ENCODE measurements around the gene WRAP53. TPM values are rescaled to one million over a fixed set of nuclear protein-coding genes. Genes with fewer than 3 reads are reported as not detected.
"Not testable (repeated sequence)": the region's sequence is repeated elsewhere in the genome, so short reads cannot be mapped to it uniquely, and the experiment has no call there.

WRAP53 gene
- total RNA-seq, result 6.5 TPM
- 10.8 TPM for polyA plus RNA-seq (ENCODE audit: insufficient read depth, low read depth, low replicate concordance)
- long read RNA-seq, donor 1, partial matches to known transcripts, result 0 of 1 reads
- long read RNA-seq, donor 1, other reads (novel, unspliced or antisense), result 0 of 1 reads
- long read RNA-seq, donor 2, full-length matches to known transcripts, result 3 of 3 reads
- long read RNA-seq, donor 2, partial matches to known transcripts, result 0 of 3 reads
- long read RNA-seq, donor 2, other reads (novel, unspliced or antisense), result 0 of 3 reads
- long read RNA-seq, donor 3, full-length matches to known transcripts, result 8 of 8 reads
- long read RNA-seq, donor 3, partial matches to known transcripts, result 0 of 8 reads
- long read RNA-seq, donor 3, other reads (novel, unspliced or antisense), result 0 of 8 reads
- long read RNA-seq, donor 4, full-length matches to known transcripts, result 3 of 3 reads
- long read RNA-seq, donor 4, partial matches to known transcripts, result 0 of 3 reads
- long read RNA-seq, donor 4, other reads (novel, unspliced or antisense), result 0 of 3 reads
- long read RNA-seq, donor 5, result 0 reads
- long read RNA-seq, donor 6, partial matches to known transcripts, result 0 of 1 reads
- long read RNA-seq, donor 6, other reads (novel, unspliced or antisense), result 0 of 1 reads
- long read RNA-seq, donor 7, full-length matches to known transcripts, result 5 of 14 reads
- long read RNA-seq, donor 7, partial matches to known transcripts, result 0 of 14 reads
- long read RNA-seq, donor 7, other reads (novel, unspliced or antisense), result 9 of 14 reads
- long read RNA-seq, donor 8, full-length matches to known transcripts, result 5 of 5 reads
- long read RNA-seq, donor 8, partial matches to known transcripts, result 0 of 5 reads
- long read RNA-seq, donor 8, other reads (novel, unspliced or antisense), result 0 of 5 reads
- long read RNA-seq, donor 9, partial matches to known transcripts, result 0 of 1 reads
- long read RNA-seq, donor 9, other reads (novel, unspliced or antisense), result 0 of 1 reads
- long read RNA-seq, donor 10, result 0 reads

DNA sequence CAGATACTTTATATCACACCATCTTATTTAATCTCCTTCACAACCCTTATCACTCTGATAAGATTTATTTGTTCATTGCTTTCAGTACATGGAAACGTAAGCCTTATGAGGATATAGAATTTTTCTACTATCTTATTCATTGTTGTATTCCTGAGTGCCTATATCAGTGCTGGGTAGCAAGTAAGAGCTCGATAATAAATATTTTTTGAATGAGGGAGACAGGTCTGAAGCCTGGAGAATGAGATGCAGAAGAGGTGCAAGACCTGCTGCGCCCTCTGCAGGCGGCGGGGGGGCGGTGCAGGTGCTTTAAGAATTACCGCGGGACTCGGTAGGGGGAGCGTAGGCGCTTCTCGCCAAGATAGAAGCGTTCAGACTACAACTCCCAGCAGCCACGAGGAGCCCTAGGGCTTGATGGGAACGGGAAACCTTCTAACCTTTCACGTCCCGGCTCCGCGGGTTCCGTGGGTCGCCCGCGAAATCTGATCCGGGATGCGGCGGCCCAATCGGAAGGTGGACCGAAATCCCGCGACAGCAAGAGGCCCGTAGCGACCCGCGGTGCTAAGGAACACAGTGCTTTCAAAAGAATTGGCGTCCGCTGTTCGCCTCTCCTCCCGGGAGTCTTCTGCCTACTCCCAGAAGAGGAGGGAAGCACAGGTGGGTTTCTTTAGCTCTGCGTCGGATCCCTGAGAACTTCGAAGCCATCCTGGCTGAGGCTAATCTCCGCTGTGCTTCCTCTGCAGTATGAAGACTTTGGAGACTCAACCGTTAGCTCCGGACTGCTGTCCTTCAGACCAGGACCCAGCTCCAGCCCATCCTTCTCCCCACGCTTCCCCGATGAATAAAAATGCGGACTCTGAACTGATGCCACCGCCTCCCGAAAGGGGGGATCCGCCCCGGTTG, at the start of gene WRAP53:
WRAP53 (plus strand) TSS at position 570 of the 900 bp plus-strand sequence; CDS start at position 742, 172 bp downstream.
- H3K36me3 ChIP-seq (ENCODE audit: control insufficient read depth in 2 of 3, insufficient read depth in 3 of 3, low read length in 3 of 3), result no peaks in the 10 kb centered on the region
- peak; percentile 99 for TF ChIP-seq CTCF (IDR thresholded peaks at IDR 0.05; ENCODE audit: borderline replicate concordance, extremely low read depth, insufficient read depth)
- DNase-seq (peak; percentile 98 to 100 (median 99)), FAIRE-seq (peak; percentile 89)
- intact Hi-C loops (cut with DNase I), result no loop called here
- H3K9ac ChIP-seq (ENCODE audit: low read length in 3 of 3), result peak within 1 kb of the TSS; percentile 87 to 96 (median 92)
- peak within 1 kb of the TSS; percentile 96 to 99 (median 98) for H3K4me3 ChIP-seq (ENCODE audit: low read length in 3 of 3)
- peaks cover 0 to 14% (median 7%) of the 10 kb centered on the region in 3 donors for H3K4me1 ChIP-seq (ENCODE audit: control insufficient read depth in 2 of 3, insufficient read depth in 2 of 3, low read depth in 1 of 3, low read length in 3 of 3)
- H3K9me3 ChIP-seq (ENCODE audit: control insufficient read depth in 2 of 3, insufficient read depth in 1 of 3, low read length in 3 of 3), result no peaks in the 10 kb centered on the region
- peak within 1 kb of the TSS; percentile 96 for H3K27ac ChIP-seq (ENCODE audit: low read depth in 2 of 2, low read length in 2 of 2)
- H3K27me3 ChIP-seq (ENCODE audit: control insufficient read depth, insufficient read depth, low read length), result no peaks in the 10 kb centered on the region

DNA sequence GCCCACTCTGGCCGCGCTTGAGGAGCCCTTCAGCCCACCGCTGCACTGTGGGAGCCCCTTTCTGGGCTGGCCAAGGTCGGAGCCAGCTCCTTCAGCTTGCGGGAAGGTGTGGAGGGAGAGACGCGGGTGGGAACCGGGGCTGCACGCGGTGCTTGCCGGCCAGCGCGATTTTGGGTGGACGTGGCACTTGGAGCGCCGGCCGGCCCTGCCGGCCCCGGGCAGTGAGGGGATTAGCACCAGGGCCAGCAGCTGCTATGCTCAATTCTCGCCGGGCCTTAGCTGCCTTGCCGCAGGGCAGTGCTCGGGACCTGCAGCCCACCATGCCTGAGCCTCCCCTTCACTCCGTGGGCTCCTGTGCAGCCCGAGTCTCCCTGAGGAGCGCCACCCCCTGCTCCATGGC, 47.5 kb upstream of the WRAP53 start:
- H3K4me3 ChIP-seq (ENCODE audit: low read length in 3 of 3), result no peak overlapping the region
- no peak overlapping the region for H3K9ac ChIP-seq (ENCODE audit: low read length in 3 of 3)
- no peaks in the 10 kb centered on the region for H3K4me1 ChIP-seq (ENCODE audit: control insufficient read depth in 2 of 3, insufficient read depth in 2 of 3, low read depth in 1 of 3, low read length in 3 of 3)
- no peaks in the 10 kb centered on the region for H3K27me3 ChIP-seq (ENCODE audit: control insufficient read depth, insufficient read depth, low read length)
- no peak for DNase-seq
- no peaks in the 10 kb centered on the region for H3K36me3 ChIP-seq (ENCODE audit: control insufficient read depth in 2 of 3, insufficient read depth in 3 of 3, low read length in 3 of 3)
- intact Hi-C loops (cut with DNase I), result no loop called here
- no peak for TF ChIP-seq CTCF (IDR thresholded peaks at IDR 0.05; ENCODE audit: borderline replicate concordance, extremely low read depth, insufficient read depth)
- H3K9me3 ChIP-seq (ENCODE audit: control insufficient read depth in 2 of 3, insufficient read depth in 1 of 3, low read length in 3 of 3), result no peaks in the 10 kb centered on the region
- FAIRE-seq, result no peak
- H3K27ac ChIP-seq (ENCODE audit: low read depth in 2 of 2, low read length in 2 of 2), result no peak overlapping the region

DNA sequence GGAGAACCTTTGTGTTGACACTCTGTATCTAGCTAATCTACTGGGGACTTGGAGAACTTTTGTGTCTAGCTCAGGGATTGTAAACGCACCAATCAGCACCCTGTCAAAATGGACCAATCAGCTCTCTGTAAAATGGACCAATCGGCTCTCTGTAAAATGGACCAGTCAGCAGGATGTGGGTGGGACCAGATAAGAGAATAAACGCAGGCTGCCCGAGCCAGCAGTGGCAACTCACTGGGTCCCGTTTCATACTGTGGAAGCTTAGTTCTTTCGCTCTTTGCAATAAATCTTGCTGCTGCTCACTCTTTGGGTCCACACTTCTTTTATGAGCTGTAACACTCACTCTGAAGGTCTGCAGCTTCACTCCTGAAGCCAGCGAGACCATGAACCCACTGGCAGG, 46.6 kb upstream of the WRAP53 start:
- H3K36me3 ChIP-seq (ENCODE audit: control insufficient read depth in 2 of 3, insufficient read depth in 3 of 3, low read length in 3 of 3); FAIRE-seq; H3K9ac ChIP-seq (ENCODE audit: low read length in 3 of 3); H3K4me3 ChIP-seq (ENCODE audit: low read length in 3 of 3); DNase-seq; H3K27ac ChIP-seq (ENCODE audit: low read depth in 2 of 2, low read length in 2 of 2); H3K4me1 ChIP-seq (ENCODE audit: control insufficient read depth in 2 of 3, insufficient read depth in 2 of 3, low read depth in 1 of 3, low read length in 3 of 3); H3K9me3 ChIP-seq (ENCODE audit: control insufficient read depth in 2 of 3, insufficient read depth in 1 of 3, low read length in 3 of 3); intact Hi-C loops (cut with DNase I); H3K27me3 ChIP-seq (ENCODE audit: control insufficient read depth, insufficient read depth, low read length): not testable (repeated sequence)
